Measurements from ENCODE around the gene FAM193A. TPM values are rescaled to one million over a fixed set of nuclear protein-coding genes. Genes with fewer than 3 reads are reported as not detected.

FAM193A gene
- total and polyA plus RNA-seq, 2 experiments from 2014 or later: 12.0 to 22.9 TPM

DNA sequence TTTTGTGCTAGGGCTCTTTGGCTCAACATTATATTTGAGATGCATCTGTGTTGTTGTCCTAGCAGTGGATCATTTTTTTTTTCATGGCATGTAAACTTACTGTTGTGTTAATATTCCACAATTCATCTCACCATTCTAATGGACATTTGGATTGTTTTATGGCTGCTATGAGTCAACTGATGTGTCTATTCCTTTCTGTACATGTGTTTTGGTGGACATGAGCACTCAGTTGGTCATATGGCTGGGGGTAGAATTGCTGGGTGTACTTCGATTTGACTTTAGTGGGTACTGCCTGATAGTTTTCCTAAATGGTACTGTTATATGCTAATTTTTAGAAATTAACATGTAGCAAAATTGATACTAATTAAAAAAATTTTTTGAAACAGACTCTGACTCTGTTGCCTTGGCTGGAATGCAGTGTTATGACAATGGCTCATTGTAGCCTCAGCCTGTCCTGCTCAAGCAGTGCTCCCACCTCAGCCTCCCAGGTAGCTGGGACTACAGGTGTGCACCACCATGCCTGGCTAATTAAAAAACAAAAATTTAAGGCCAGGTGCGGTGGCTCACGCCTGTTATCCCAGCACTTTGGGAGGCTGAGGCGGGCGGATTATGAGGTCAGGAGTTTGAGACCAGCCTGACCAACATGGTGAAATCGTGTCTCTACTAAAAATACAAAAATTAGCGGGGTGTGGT, 9.0 kb downstream of the FAM193A start:
- Histone ChIP-seq H3K4me3 (no peak overlapping the region), H3K27me3 (ENCODE audit: insufficient read depth) (no peaks in the 10 kb centered on the region), H3K36me3 (ENCODE audit: insufficient read depth) (no peaks in the 10 kb centered on the region), H3K9me2 (ENCODE audit: insufficient read depth) (no peaks in the 10 kb centered on the region), H4K20me1 (replicated peaks; ENCODE audit: insufficient read depth) (peaks cover 55% of the 10 kb centered on the region), H3K4me1 (ENCODE audit: insufficient read depth) (no peaks in the 10 kb centered on the region), H3K4me2 (no peak overlapping the region), H3K27ac (ENCODE audit: low read depth) (no peak overlapping the region), H2AFZ (no peak overlapping the region), H3K79me2 (replicated peaks; ENCODE audit: insufficient read depth) (peaks cover 100% of the 10 kb centered on the region), H3F3A (replicated peaks; ENCODE audit: low read depth) (0 out of 2 replicates have a peak, but pooled peaks cover 3% of the 10 kb centered on the region)
- Mint-ChIP-seq H3K4me3 (no peak overlapping the region), H3K4me1 (no peaks in the 10 kb centered on the region), H3K9me3 (no peaks in the 10 kb centered on the region), H3K36me3 (ENCODE audit: low read depth) (0 out of 3 replicates have a peak, but pooled peaks cover 3% of the 10 kb centered on the region), H3K27ac (no peak overlapping the region), H3K27me3 (ENCODE audit: insufficient read depth, low read depth, poor library complexity) (peaks cover 10% of the 10 kb centered on the region)
- no peak for DNase-seq (ENCODE audit: low spot score)
- TF ChIP-seq ZNF462 (CRISPR knock-in tag; IDR thresholded peaks at IDR 0.05) (no peak), JUNB (IDR thresholded peaks at IDR 0.05; ENCODE audit: unreplicated experiment) (no peak), CTCF (conservative IDR thresholded peaks at IDR 0.05; ENCODE audit: low read depth in 2 of 2) (no peak), EZH2 (IDR thresholded peaks at IDR 0.05; ENCODE audit: low read depth, unreplicated experiment) (no peak)
- no peak for ATAC-seq
